Glutamatergic neuron (in vitro differentiated cells): Measurements from ENCODE around the gene CDR2L. TPM values are rescaled to one million over a fixed set of nuclear protein-coding genes. Genes with fewer than 3 reads are reported as not detected.
A peak's percentile ranks its signal among the peaks of the same experiment; 100 is the strongest.

Experiments used
- DNase-seq: peaks from one replicate; pipeline ENCODE4 v3.0.0; 2022
- H3K27ac Mint-ChIP-seq: one replicate; pipeline ENCODE4 v1.8.0; 2020; ENCODE audit warnings: mild to moderate bottlenecking, mixed read lengths, inconsistent platforms; ENCODE audit not compliant: unreplicated experiment
- H3K27me3 Mint-ChIP-seq: one replicate; pipeline ENCODE4 v1.8.0; 2020; ENCODE audit warnings: mild to moderate bottlenecking, moderate library complexity, mixed read lengths, inconsistent platforms; ENCODE audit not compliant: unreplicated experiment
- H3K36me3 Mint-ChIP-seq: one replicate; pipeline ENCODE4 v1.8.0; 2020; ENCODE audit warnings: mild to moderate bottlenecking, mixed read lengths, inconsistent platforms; ENCODE audit not compliant: unreplicated experiment
- H3K4me1 Mint-ChIP-seq: one replicate; pipeline ENCODE4 v1.8.0; 2020; ENCODE audit warnings: mild to moderate bottlenecking, low read depth, mixed read lengths, inconsistent platforms; ENCODE audit not compliant: unreplicated experiment
- H3K4me3 Mint-ChIP-seq: one replicate; pipeline ENCODE4 v1.8.0; 2020; ENCODE audit warnings: mild to moderate bottlenecking, mixed read lengths, inconsistent platforms; ENCODE audit not compliant: unreplicated experiment
- H3K9me3 Mint-ChIP-seq: one replicate; pipeline ENCODE4 v1.8.0; 2020; ENCODE audit warnings: mild to moderate bottlenecking, moderate library complexity, mixed read lengths, inconsistent platforms; ENCODE audit not compliant: unreplicated experiment
- CTCF ChIP-seq: fragments of 200-600 bp; sonication (generic); IDR thresholded peaks from one replicate; pipeline ENCODE4 v1.5.0; 2021; ENCODE audit not compliant: partially characterized antibody, unreplicated experiment
- total RNA-seq: library from RNA; stranded (reverse); fragmentation: NEBNext Ultra II Directional; extraction: Animal tissue kit (Norgen Biotek cat#: 25700); gene quantifications from one replicate; pipeline ENCODE4 v1.2.1, GENCODE V29; 2021; ENCODE audit not compliant: unreplicated experiment

The CDR2L gene
- total RNA-seq, 1 donor from 2014 or later = 59.4 TPM

GRCh38 chr17:74954115-74954514 is 33.3 kb upstream of the CDR2L start:
- H3K36me3 Mint-ChIP-seq = no peaks in the 10 kb centered on the region

GRCh38 chr17:74954665-74955421 is 32.6 kb upstream of the CDR2L start:
- DNase-seq = no peak
- no peak overlapping the region for H3K4me3 Mint-ChIP-seq
- H3K9me3 Mint-ChIP-seq = peaks cover 5% of the 10 kb centered on the region
- no peaks in the 10 kb centered on the region for H3K36me3 Mint-ChIP-seq
- H3K27me3 Mint-ChIP-seq = peaks cover 12% of the 10 kb centered on the region
- H3K27ac Mint-ChIP-seq = no peak overlapping the region
- peaks cover 2% of the 10 kb centered on the region for H3K4me1 Mint-ChIP-seq
- TF ChIP-seq CTCF = no peak

More at GRCh38 chr17:74954115-74954514, 33.3 kb upstream of the CDR2L start:
- Mint-ChIP-seq H3K9me3 (peaks cover 5% of the 10 kb centered on the region), H3K4me3 (no peak overlapping the region), H3K4me1 (peaks cover 2% of the 10 kb centered on the region), H3K27ac (no peak overlapping the region), H3K27me3 (peaks cover 9% of the 10 kb centered on the region)
- no peak for TF ChIP-seq CTCF
- DNase-seq = no peak

- H3K4me3 Mint-ChIP-seq = no peak overlapping the region
- H3K9me3 Mint-ChIP-seq = peaks cover 5% of the 10 kb centered on the region
- peaks cover 2% of the 10 kb centered on the region for H3K4me1 Mint-ChIP-seq
- peaks cover 12% of the 10 kb centered on the region for H3K27me3 Mint-ChIP-seq
- no peak for DNase-seq
- H3K36me3 Mint-ChIP-seq = no peaks in the 10 kb centered on the region
- no peak for TF ChIP-seq CTCF
- H3K27ac Mint-ChIP-seq = no peak overlapping the region
These were observed 31.3 kb upstream of the CDR2L start for GRCh38 chr17:74956093-74956492.

DNA sequence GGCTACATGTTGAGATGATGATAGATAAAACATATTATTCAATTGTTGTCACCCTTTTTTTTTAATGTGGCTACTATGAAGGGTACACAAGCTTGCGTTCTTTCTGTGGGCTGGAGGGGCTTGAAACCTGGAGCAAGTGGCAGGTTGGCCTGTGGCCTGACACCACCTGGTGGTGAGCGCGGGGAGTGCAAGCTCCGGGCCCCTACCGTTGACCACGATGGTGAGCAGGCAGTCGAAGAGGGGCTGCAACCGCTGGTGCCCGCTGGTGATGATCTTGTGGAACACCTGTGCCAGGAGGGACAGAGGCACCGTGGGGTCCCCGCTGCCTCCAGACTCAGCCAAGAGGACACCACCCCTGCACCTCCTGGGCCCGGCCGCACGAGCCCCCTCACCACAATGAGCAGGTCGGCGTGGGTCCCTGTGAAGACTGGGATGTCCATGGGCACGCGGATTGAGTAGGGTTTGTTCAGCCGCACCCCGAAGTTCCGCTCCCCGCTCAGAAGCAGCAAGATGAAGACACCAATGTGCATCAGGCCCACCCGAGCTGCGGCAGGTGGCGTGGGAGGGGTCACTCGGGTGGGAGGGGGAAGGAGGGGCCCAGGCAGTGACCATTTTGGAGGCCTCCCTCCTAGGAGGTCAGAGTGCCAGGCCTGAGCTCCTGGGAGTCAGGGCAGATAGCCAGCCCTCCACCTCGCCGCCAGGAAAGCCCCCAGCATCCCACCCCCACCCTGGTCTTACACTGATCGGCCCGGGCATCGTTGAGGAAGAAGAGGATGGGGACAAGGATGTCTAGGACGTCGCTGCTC is 29.3 kb upstream of the CDR2L start:
- Mint-ChIP-seq H3K36me3 (no peaks in the 10 kb centered on the region), H3K9me3 (peaks cover 5% of the 10 kb centered on the region), H3K4me1 (peaks cover 4% of the 10 kb centered on the region), H3K4me3 (no peak overlapping the region), H3K27me3 (peaks cover 10% of the 10 kb centered on the region), H3K27ac (no peak overlapping the region)
- TF ChIP-seq CTCF = peak; percentile 96
- peak; percentile 97 for DNase-seq
